Cardiac ventricle fibroblast (primary cell): ENCODE data around the gene STK32B. TPM values are rescaled to one million over a fixed set of nuclear protein-coding genes. Genes with fewer than 3 reads are reported as not detected.

ENCODE experiments used
- total RNA-seq: library from RNA; depleted of rRNA; stranded (reverse); fragments of >200 nt; gene quantifications from 2 replicates; pipeline ENCODE4 v1.2.3, GENCODE V29; 2015

STK32B gene
- 1.7 and 2.3 TPM in 2 replicates for total RNA-seq

DNA sequence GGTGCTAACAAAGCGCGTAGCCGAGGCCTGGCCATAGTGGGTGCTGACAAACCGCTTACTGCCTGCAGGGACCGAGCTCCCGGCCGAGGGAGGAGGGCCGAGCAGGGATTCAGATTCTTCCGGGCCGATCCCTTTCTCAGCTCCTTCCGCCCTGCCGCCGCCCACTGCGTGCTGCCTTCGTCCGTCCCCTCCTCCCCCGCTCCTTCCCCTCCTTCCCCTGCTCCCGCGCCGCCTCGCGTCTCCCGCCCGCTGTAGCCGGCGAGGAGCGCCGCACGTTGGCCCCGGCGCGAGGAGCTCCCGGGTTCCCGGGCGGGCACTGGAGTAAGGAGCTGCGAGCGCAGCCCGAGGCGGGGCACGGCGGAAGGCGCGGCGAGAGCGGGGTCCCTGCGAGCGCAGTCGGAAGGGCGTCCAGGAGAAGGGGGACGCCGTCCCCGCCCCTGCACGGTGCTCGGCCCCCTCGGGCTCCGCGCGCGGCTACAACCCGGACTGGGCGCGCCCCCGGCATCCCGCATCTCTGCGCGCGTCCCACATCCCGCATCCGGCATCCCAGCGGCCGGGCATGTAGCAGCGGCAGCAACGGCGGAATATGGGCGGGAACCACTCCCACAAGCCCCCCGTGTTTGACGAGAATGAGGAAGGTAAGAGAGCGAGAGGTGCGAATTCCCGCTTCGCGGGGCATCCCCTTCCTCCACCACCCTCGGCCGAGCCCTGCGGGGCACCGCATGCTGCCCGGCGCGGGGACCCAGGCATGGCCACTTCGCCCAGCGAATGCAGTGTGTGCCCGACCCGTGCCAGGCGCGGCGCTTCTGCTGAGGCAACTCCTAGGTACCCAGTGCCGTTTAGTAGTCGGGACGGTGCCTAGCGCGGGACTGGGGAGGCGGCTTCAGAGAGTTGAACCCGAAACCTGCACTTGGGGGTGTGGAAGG lies at the start of gene STK32B:
Gene STK32B, plus strand, starts transcription at position 203 of the 926 bp plus-strand sequence.

DNA sequence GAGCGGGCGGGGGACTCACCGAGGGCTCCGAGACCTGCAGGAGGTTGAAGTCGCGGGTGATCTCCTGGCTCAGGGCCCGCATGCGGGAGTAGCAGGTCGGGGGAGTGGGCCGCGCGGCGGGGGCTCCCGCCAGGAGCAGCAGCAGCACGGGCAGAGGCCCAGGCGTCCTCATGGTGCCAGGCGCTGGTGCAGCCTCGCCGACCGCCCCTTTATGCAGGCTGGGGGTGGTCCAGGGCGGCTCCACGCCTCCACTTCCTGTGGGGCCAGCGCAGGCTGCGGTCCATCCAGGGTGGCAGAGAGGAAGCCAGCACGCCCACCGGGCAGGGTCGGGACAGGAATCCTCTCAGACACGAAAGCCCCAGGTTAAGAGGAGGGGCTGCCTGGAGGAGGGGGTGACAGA lies 32.0 kb upstream of the STK32B start, which contains the start of gene CYTL1:
Gene CYTL1, minus strand, starts transcription at position 185 of the 400 bp plus-strand sequence. Its CDS starts 13 bp downstream, at position 172.

Other genes with a start within 250 kb of the STK32B start
- 2.1 and 2.8 TPM in 2 replicates for gene MSX1, start 191.8 kb upstream of the STK32B start, total RNA-seq
- gene CYTL1, start 32.0 kb upstream of the STK32B start, total RNA-seq, result 1.9 TPM in 2 replicates